Muscle of back (tissue), 13 donors: ENCODE measurements around the gene OVCH2. TPM values are rescaled to one million over a fixed set of nuclear protein-coding genes. Genes with fewer than 3 reads are reported as not detected.
"Not testable (repeated sequence)": the region's sequence is repeated elsewhere in the genome, so short reads cannot be mapped to it uniquely, and the experiment has no call there.

ENCODE experiments used
- DNase-seq, 3 donors: peaks; one replicate each; pipeline versions ENCODE4 v3.0.0 to v3.0.0-alpha.2; 2013
- long read RNA-seq, 9 donors: transcript quantifications; one replicate each; lab custom pipeline, GENCODE V29; 2026
- polyA plus RNA-seq, 10 donors: library from polyadenylated mRNA; unstranded; fragments of 120-200 nt; gene quantifications; one replicate each; pipeline ENCODE4 v1.2.1, GENCODE V29; 2013; ENCODE audit not compliant: insufficient read length in 10 of 10

The OVCH2 gene, protein sequence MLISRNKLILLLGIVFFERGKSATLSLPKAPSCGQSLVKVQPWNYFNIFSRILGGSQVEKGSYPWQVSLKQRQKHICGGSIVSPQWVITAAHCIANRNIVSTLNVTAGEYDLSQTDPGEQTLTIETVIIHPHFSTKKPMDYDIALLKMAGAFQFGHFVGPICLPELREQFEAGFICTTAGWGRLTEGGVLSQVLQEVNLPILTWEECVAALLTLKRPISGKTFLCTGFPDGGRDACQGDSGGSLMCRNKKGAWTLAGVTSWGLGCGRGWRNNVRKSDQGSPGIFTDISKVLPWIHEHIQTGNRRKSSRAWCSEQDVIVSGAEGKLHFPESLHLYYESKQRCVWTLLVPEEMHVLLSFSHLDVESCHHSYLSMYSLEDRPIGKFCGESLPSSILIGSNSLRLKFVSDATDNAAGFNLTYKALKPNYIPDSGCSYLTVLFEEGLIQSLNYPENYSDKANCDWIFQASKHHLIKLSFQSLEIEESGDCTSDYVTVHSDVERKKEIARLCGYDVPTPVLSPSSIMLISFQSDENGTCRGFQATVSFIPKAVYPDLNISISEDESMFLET
- polyA plus RNA-seq: under 1 TPM in 8 of 10 donors, not detected in 2; 0.13 to 0.48 (median 0.24) TPM
- long read RNA-seq, donor 1: 0 reads
- long read RNA-seq, donor 2: 0 reads
- long read RNA-seq, donor 3: 0 reads
- long read RNA-seq, donor 4: 0 reads
- long read RNA-seq, donor 5: 0 reads
- long read RNA-seq, donor 6: 0 reads
- long read RNA-seq, donor 7: 0 reads
- long read RNA-seq, donor 8: 0 reads
- long read RNA-seq, donor 9: 0 reads

DNA sequence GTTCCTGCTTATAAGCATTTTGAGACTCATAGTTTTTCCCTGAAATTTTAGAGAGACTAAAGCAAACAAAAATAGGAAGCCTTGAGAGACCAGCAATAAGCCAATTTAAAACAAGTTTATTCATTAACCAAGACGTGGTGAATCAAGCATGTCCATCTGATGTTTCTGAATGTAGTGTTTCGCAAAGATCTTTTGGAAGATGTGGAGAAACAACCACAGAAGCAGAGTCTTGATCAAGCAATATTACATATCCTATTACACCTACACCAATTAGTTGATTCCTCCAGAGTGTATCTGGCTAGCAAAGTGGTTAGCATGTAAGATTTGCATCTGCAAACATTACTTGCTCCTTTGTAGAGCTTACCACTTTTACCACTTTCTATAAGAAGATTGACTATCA, at the start of gene OVCH2:
TSS of gene OVCH2 (minus strand) at position 101 of the 400 bp plus-strand sequence. CDS start at position 18, 83 bp downstream.
- no peak for DNase-seq

DNA sequence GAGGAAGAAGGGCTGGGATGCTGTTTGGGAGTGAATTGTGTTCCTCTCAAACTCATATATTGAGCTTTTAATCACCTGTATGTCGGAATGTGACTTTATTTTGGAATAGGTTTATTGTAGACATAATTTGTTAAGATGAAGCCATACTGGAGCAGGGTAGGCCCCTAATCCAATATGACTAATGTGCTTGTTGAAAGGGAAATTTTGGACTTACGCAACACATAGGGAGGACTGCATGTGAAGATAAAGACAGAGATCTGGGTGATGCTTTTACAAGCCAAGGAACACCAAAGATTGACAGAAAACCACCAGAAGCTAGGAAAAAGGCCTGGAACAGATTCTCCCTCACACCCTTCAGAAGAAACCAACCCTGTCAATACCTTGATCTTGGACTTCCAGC, 43.2 kb upstream of the OVCH2 start:
- no peak for DNase-seq

DNA sequence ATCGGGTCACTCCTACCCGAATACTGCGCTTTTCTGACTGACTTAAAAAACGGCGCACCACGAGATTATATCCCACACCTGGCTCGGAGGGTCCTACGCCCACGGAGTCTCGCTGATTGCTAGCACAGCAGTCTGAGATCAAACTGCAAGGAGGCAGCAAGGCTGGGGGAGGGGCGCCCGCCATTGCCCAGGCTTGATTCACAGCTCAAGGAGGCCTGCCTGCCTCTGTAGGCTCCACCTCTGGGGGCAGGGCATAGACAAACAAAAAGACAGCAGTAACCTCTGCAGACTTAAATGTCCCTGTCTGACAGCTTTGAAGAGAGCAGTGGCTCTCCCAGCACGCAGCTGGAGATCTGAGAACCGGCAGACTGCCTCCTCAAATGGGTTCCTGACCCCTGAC, 28.5 kb upstream of the OVCH2 start:
- not testable (repeated sequence) for DNase-seq

DNA sequence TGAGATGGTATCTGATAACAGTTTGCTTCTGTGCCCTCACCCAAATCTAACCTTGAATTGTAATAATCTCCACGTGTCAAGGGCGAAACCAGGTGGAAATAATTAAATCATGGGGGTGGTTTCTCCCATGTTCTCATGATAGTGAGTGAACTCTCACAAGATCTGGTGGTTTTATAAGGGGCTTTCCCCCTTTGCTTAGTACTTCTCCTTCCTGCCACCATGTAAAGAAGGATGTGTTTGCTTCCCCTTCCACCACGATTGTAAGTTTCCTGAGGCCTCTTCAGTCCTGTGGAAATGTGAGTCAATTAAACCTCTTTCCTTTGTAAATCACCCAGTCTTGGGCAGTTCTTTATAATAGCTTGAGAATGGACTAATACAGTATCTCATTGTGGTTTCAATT, 8.5 kb upstream of the OVCH2 start:
- DNase-seq: no peak

DNA sequence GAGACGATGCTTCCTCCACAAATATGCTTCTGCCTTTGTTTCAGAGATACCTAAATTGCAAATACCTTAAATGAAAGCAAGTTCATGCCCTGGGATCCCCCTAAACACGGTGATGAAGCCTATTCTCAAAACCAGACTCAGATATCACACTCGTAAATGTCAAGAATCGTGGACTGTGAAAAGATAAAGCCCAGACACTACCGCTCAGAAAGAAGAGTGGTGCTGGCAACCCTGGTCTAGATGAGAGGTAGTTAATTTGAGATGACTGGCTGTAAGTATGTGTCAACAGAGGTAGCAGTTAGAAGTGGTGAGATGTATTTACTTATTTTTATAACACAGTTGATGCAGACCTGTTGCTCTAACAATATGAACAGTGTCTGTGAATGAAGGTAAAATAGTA, 2.5 kb downstream of the OVCH2 start:
- DNase-seq: no peak

DNA sequence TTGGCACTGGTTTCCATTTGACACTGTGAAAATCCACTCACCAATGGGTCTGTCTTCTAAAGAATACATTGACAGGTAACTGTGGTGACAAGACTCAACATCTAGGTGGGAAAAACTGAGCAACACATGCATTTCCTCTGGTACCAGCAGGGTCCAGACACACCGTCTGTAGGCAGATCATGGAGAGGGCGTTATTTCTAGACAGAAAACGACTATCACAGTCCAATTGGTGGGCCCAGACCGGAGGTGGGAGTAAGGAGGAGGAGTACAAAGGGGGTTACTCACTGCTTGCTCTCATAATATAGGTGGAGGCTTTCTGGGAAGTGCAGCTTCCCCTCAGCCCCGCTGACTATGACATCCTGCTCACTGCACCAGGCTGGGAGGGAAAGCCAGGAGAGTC, 9.9 kb downstream of the OVCH2 start:
- no peak for DNase-seq

DNA sequence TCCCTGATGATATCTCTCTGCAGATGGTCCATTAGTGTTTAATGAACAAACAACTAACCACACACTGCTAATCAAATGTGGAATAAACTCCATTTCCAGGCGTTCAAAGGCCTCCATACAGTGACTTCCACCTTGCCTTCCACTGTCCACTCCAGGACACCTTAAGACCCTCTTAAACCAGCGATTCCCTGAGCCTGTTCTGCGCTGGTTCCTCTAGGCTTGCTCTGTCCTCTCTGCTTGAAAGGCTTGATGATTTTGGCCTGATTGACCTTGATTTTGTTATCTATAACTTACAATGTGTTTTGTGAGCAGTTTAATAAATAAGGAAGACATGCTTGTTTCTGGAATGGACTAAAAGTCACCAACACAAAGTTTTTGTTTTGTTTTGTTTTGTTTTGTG, 12.0 kb downstream of the OVCH2 start:
- no peak for DNase-seq

DNA sequence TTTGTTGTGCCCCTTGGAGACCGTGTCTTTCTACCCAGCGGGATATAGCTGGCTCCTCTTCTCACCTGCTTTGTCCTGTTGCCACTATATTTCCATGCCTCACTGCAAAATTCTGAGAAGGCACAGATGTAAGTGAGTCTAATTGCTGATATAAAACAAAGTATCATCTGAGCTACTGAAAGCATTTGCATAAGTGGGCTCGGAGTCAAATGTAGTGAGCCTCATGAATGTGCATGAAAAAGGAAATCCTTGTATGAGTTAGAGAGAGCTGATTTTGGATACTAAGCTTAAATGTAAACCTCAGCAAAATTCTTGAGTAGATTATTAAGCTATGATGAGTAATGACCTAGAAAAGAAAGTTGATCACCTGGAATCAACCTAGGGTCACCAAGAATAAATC, 13.9 kb downstream of the OVCH2 start:
- DNase-seq: no peak

DNA sequence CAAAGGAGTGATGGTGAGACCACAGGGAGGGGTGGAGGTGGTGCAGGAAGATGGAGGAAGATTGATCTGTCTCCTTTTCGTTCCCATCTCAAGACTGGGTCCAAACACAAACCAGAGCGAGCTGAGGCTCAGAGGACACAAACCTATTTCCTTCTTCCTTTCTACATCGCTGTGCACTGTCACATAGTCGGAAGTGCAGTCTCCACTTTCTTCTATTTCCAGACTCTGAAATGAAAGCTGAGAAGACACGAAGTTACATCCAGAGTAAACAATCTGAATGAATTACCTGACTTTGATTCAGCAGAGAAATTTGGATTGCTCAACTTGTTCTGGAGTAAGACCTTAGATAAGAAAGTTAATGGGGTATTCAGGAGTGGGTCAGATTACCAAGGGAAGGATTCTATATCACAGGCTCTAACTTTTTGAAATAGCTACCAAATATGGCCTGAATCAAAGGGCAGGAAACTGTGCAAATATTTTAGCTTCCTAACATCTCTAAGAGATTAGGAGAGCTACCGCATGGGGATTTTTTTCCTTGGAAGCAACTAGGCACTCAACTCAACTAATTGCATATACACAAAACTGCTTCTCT, 14.4 kb downstream of the OVCH2 start:
- DNase-seq: no peak

DNA sequence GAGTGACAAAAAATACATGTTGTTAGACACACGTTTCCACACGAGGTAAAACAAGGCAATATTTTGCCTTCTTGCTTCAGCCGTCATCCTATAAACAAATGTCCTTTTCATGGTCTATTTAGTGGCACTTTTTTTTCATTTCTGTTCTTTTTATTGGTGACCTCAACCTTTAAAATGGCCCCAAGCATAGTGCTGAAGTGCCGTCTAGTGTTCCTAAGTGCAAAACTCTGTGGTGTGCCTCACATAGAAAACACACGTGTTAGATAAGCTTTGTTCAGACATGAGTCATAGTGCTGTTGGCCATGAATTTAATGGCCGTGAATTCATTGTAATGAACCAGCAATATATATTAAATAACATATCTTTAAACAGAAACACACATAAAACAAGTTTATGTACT, 15.6 kb downstream of the OVCH2 start:
- no peak for DNase-seq

DNA sequence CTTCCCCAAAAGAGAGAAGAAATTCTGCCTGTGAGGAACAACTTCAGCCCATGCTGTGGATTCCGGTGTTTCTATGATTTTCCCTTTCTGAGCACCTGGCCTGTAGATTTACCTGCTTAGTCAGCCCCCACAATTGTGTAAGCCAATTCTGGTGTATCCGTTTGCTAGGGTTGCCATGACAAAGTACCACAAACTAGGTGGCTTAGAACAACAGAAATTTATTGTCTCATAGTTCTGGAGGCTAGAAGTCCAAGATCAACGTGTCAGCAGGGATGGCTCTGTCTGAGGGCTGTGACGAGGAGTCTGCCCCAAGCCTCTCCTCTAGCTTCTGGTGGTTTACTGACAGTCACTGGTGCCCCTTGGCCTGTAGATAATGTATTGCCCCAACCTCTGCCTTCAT, 17.0 kb downstream of the OVCH2 start:
- no peak for DNase-seq

DNA sequence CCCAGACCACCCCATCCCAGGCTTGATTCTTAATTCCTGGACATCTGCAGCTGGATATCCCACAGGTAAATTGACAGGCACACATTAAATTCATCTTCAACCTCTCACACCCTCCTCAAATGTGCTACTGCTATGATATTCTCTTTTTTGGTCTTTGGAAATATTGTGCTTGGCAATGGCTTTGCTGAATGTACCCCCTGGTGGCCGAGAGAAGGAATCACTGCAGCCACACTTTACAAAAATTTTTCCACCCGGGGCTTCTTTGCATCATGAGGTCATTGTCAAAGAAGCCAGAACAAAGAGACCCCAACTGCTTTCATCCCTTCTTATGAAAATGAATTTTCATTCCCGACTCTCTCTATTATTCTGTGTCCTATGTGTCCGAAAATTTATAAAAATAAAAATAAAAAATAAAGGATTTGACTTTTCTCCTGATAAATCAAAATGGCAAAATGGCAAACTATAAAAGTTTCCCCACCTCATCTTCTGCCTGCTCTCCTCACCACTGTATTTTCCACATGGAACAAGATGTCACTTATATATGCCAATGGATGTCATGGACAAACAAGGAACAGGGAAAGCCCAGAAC, 17.9 kb downstream of the OVCH2 start:
- DNase-seq: peak in 2 of 3 donors; percentile 39 to 65

DNA sequence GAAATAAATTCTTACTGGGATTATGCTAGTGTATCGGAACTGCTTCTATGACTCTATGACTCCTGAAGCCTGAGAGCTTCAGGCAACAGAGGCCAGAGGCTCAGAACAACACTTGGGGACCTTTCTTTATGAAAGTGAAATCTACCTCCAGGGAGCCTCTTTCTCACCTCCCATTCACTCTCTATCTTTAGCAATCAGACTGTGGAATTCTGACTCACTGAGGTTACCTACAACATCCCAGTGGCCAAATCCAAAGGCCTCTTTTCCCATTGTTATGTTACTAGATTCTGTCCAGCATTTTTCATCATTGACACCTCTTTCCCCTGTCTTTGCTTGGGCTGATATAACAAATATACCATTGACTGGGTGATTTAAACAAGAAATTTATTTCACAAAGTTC, 18.9 kb downstream of the OVCH2 start:
- no peak for DNase-seq

DNA sequence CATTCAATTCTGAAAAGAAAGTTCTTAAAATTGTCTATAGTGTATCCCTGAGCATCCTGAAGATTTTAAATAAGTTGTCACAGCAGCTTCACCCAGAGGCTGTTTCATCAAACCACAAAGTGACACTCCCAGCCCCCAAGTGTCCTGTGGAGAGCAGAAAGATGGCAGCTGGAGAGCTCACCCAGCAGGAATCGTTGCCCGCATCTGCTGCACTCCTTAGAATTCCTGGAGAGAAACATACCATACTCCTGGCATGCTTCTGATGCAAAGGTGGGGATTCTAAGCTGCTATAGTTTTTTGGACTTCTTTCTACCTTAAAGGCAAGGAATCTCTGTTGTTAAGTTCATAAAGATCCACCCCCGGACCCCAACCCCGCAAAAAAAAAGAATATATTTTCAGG, 19.5 kb downstream of the OVCH2 start:
- no peak for DNase-seq

DNA sequence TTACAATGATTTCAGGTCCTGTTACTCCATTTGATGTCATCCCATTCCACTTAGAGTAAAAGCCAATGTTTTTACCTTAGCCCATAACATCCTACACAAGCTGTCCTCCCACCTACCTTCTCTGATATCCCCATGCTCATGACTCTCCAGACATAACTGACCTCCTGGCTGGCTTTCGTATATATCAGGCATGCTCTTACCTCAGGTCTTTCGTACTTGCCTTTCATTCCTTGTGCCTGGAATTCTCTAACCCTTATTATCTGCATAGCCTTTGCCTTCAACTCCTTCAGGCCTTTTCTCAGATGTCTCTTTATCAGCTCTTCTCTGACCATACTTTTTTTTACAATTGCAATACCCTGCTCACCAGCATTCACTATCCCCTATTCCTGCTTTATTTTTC, 22.7 kb downstream of the OVCH2 start:
- no peak for DNase-seq

DNA sequence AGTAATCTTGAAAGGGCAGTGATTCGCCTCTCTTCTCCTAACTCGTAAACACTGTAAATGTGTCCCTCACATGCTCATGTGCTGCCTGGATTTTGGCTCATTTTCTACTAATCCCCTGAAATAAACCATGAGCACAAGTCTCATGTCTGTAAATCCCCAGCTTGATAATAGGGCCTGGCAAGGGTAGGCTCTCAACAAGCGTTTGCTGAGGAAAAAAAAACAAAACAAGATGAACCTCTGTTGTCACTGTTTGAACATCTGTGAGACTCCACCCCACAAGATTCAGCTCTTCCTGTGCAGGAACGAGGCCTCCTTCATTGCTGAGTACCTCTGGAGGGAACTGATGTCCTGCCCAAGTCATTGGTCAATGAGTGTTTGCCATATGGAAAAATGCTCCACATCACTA, 28.5 kb downstream of the OVCH2 start:
- DNase-seq: no peak

DNA sequence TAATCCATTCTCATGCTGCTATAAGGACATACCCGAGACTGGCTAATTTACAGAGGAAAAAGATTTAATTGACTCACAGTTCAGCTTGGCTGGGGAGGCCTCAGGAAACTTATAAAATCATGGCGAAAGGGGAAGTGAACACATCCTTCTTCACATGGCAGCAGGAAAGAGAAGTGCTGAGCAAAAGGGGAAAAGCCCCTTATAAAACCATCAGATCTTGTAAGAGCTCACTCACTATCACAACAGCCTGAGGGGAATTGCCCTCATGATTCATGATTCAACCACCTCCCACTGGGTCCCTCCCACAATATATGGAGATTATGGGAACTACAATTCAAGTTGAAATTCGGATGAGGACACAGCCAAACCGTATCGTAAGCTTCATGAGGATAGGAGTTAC, 29.2 kb downstream of the OVCH2 start:
- DNase-seq: no peak

DNA sequence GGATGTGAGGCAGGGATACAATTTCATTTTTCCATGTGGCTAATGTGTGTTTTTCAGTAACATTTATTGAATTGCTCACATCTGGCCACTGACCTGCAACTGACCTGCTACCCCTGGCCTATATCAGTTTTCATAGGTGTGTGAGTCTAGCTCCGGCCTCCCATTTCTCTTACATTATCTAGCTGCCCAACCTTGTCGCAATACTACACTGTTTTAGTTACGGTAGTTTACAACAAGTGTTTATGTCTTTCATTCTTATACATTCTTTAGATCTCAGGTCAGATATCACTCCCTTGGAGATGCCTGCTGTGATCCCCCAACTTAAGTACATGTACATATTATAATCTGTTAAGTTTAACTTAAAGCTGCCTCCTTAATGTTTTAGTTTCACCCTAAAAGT, 30.6 kb downstream of the OVCH2 start:
- no peak for DNase-seq

DNA sequence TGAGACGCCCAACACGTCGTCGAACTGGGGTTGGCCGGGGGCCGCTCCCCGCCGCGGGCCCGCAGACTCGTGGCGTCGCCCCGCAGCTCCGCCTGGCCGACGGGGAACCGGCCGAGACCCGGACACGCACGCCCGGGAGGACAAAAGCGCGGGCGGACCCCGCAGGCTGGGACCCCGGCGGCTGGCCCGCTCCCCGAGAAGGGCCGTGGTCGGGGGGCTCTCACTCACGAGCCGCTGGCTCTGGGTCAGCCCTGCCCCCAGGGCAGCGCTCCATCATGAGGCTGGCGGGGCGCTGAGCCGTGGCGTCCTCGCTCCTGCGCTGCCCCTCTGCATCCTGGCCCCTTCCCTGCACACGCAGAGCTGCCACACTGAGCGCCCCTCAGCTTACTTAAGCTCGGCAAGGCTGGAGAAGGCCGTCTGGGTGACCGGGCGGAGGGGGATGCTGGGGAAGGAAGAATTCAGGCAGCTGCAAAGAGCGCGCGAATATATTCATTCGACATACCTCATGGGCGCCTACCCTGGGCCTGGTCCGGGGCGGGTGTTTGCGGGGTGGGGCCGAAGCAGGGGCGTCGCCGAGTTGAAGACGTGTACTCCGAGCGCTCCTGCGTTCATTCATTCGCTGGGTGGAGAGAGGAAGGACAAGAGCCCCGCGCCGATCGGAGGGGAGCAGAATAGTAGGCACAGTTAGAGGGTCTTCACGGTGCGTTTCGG, 32.4 kb downstream of the OVCH2 start:
- peak in 2 of 3 donors; percentile 37 to 87 for DNase-seq

DNA sequence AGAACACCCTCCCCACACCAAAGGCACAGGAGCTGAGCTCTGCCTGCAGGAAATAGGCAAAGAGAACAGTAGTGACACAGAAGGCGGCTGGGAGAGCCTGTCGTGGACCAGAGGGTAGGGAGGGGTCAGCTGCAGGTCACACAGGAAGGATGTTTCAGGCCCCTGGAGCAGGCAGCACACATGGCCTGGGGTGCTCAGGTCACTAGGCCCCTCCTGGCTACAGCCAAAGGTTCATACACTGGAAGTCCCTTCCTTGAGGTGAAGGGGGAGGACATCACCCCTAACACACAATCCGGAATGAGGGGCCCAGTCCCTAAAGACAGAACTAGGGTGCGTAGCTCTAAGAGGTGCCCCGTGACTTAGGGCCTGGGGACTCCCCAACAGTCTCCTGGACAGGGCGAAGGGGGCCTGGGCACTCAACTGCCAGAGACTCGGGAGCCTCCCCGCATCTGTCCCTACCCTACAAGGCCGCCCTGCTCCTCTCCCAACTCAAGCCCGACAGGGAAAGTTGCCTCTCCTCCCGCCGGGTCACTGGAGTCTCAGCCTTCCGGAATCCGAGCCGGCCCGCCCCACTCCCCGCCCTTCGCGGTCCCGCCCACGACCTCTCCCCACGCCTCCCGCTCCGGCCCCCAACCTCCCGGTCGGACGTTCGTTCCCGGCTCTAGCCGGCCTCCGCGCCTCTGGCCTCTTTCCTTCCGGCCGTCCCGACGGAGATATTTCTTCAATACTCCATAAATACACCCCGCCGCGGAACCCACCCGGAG, 33.1 kb downstream of the OVCH2 start, which contains the start of gene CYB5R2:
TSS of gene CYB5R2 (minus strand) at position 541 of the 764 bp plus-strand sequence. CDS start 675 bp downstream, outside the sequence.
- peak; percentile 50 to 90 (median 83) for DNase-seq
